ENCODE results near the gene BCL10.
"Not testable (repeated sequence)": the region's sequence is repeated elsewhere in the genome, so short reads cannot be mapped to it uniquely, and the experiment has no call there.

Gene BCL10

DNA sequence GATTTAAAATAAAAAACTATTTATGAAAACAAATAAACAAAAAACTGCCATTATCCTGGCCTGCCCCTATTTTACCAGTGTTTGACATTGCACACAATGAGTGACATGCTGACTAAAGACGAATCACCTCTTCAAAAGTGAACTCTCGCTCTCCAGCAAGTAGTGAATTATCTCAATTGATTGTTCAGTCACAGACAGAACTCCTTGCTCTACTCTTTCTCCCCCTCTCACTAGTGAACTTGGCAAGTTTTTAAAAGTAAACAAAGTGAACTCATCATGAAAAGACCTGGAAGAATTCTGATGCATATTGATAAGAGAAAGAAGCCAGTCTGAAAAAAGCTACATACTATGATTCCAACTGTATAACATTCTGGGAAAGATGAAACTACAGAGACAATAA, 12.3 kb downstream of the BCL10 start:
- no peak for DNase-seq

DNA sequence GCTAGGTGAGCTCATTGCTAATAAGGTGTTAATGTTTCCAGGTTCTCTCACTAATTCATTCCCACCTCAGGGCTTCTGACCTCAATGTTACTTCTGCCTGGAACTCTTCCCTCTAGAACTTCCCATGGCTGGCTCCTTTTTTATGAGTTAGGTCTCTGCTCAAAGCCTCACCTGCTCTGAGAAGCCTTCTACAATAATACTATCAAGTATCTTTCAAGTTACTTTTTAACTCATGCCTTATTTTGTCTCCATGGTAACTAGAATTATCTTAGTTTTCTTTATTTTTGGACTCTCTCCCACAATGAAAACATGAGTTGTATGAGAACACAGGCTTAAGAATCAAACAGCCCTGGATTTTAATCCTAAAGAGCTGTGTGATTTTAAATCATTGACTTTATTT, 13.4 kb downstream of the BCL10 start:
- DNase-seq = no peak

DNA sequence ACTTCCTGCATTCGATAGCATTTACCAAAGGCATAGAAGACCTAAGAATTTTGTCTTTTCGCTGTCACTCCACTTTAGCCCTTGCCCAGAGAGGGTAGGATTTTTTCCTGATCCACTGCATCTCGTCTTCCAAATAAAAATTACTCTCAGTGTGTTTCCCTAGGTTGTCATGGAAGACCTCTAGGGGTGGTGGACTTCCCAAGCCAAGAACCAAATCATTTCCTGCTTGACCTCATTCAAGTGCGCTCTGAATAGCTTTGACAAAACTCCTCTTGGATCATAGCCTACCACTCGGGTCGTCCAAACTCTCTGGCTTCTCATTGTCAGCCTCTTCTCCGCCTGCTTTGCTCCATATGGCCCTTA, 16.5 kb downstream of the BCL10 start:
- DNase-seq = no peak

DNA sequence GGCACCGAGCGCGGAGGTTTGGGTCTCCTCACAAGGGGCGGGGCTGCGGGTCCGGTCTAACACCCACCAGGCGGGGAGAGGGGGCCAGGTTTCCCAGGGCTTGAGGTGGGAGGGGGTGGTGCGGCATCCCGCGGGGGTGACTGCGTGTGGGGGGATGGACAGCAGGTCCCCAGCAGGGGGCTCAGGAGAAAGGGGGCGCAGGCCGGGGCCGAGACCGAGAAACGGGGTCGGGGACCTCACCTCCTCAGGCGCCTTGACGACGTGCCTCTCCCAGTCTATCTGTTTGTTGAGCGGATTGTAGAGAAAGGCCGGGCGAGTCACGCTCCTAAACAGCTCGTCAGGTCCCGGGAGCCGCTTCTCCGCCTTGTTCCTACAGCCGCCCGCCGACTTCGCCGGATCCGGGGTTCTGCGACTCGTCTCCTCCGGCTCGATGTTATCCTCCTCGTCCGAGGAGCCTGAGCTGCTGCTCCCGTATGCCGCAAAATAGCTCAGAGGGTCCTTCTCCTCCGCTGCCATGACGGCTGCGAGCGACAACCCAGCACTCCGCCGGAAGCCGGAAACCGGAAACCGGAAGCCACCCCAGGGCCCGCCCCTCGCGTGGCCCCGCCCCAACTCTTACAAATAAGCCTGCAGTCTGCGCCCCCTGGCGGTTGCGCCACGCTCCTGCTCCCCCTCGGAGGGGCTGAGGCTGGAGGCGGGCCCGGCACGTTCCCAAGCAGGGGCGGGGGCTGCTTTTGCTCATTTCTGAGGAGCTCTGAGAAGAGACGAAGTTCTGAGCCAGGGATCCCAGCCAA, 17.1 kb downstream of the BCL10 start, which contains the start of gene C1orf52:
C1orf52 (minus strand) TSS at position 545 of the 794 bp plus-strand sequence; CDS start at position 516, 29 bp downstream.
- DNase-seq = peak; percentile 96

DNA sequence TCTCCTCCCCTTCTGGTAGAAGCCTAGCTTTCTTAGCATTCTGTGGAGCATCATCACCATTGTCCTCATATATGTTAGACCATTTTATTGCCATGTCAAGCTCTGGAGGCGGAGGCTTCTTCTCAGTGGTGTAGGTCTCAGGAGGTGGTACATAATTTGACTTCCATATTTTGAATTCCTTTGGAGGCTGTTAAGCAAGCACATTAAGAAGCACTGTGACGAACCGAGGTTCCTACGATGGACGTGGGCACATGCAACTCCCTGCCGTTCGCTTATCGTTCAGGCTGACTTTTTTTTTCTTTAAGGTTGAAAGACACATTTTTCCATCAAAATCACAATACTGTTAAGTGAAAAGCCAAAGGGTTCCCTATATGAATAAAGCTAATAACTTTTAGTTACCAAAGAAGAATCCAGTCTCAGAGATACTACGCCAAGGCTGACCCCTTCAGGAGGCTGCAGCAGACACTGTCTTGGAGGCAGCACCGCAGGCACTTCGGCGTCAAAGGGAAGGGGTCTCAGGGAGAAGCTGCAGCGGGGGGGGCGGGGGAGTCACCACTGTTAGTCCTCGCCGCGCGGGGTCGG, 17.8 kb downstream of the BCL10 start:
- DNase-seq = no peak

DNA sequence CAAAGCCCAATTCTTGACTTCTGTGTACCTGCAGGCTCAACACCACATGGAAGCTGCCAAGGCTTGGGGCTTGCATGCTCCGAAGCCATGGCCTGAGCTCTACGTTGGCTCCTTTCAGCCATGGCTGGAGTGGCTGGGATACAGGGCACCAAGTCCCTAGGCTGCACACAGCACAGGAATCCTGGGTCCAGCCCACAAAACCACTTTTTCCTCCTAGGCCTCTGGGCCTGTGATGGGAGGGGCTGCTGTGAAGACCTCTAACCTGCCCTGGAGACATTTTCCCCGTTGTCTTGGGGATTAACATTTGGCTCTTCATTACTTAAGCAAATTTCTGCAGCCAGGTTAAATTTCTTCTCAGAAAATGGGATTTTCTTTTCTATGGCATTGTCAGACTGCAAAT, 27.4 kb downstream of the BCL10 start:
- DNase-seq = not testable (repeated sequence)

DNA sequence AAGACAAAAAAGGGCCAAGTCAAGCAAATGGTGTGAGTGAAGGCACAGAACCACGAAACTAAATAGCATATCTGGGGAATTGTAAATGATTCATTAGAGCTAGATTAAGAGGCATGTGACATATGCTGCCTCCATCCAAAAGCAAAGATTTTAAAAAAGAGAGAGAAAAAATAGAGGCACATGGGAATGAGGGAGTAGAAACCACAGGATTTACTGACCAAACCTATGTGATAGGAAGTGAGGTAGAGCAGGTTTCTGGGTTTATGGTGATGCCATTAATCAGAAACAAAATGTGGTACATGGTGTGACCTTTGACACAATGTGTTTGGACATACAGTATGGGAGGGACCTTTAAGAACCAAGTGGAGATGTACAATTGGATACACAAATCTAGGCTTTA, 30.5 kb downstream of the BCL10 start:
- no peak for DNase-seq

DNA sequence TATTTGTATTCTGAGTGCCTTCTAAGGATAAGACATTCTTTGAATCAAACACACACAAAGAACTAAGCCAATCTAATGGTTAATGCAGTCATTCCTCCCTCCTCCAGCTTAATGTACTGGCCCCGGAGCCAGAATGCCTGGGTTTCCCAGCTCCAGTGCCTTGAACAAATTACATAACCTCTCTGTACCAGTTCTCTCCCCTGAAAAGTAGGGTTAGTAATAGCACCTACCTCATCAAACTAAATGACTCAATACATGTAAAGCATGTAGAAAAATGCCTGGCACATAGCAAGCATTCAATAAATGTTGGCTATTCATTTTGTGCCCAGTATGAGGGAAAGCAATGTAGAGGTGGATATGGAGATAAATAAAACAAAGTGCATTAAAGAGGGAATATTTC, 31.0 kb downstream of the BCL10 start:
- no peak for DNase-seq

DNA sequence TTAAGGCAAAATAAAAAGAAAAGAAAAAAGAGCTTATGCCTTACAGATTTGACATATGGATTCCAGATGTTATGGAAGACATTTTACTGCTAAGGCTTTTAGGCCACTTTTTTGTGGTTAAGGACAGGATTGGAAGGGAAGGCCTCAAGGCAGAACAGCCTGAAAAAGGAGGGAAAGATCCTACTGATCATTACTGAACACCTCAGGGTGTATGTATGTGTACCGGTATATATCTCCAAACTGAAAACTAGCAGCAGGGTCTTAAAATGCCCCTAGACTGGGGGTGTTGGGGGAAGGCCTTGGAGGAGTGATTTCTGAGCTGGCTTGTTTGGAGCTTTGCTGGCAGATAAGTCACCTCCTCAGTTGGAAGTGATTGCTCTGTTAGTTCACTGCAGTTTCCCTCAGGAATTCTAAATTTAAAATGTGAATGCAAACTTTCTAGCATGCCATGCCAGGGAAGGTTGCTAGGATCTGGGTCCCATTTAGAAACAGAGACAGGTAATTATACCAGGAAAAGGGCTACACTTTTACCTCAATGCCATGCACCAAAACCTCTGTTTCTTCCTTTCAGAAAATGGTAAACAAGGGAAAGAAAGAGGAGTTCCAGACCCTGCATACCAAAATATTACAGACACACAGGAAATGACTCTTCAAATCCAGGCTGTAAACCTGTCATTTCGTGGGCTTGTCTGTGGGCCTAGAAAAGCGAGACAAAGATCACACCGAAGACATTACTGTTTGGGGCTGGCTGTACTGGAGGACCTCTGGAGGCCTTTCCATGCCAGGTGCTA, 32.0 kb downstream of the BCL10 start:
- no peak for DNase-seq

DNA sequence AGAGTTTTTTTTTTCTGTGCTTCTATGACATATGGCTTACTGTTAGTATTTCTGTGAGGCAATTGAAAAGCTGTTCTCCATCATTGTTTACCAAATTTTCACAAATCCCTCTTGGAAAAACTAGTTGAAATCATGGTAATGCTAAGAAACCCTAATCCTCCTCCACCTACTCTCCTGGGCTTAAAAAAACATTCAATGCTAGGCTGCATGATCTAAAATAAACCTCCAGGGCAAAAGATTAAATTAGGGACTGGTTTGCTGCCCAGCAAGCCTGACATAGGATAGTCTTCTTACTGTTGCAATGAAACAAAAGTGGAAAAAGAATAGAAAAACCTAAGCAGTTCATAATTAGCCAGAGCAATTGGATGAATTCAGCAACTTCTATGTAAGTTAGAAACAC, 33.1 kb downstream of the BCL10 start:
- no peak for DNase-seq

DNA sequence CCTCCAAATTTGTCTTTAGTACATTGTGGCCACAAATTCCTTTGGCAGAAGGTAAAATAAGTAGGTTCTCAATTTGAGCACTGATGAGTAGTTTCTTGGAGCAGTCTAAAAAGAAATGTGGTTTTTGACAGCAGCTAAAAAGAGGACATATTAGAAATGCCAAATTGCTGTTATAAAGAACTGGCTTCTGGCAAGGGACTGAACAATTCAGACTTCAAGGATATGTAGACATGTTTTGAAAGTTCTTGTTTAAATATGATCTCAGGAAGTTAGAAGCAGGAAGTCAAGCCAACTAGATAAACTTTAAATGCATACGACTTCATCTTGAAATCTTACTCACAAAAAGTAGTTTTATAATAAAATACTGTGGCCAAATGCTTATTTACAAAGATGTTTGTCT, 35.8 kb downstream of the BCL10 start:
- DNase-seq = no peak

DNA sequence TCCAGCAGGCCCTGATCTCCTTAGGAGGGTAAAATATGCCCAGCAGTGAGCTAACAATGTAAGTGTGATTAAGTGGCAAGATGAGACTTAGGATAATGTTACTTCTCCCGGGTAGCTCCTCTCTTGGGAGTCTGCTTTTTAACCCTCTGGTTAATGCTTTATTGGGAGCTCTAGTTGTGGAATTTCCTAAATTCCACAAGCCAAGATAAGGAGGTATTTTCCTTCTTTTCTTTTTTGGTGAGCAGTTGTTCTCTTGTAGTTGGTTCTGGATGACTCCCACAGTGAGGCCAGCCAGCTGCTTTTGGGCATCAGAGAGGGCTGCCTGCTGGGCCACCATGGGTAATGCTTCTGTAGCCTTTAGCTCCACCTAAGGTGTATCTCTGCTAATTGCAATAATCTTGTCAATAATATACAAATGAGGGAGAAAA, 36.2 kb downstream of the BCL10 start:
- DNase-seq = peak; percentile 37

DNA sequence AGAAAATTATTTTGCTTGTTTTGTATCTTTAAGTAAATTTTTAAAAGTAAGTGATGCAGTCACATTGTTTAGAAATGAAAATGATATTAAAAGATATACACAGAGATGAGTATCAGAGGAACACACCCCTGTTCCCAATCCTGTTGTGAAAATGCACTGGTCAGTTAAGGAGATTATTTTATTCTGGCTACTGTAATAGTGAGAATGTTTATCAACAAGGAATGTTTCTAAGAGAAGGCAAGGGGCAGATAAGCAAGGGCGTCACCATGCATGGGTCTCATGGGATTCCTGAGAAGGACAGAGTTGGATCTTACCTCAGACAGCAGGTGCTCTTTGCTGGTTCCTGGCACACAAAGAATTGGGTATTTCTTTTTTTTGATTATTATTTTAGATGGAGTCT, 38.8 kb downstream of the BCL10 start:
- DNase-seq = no peak

DNA sequence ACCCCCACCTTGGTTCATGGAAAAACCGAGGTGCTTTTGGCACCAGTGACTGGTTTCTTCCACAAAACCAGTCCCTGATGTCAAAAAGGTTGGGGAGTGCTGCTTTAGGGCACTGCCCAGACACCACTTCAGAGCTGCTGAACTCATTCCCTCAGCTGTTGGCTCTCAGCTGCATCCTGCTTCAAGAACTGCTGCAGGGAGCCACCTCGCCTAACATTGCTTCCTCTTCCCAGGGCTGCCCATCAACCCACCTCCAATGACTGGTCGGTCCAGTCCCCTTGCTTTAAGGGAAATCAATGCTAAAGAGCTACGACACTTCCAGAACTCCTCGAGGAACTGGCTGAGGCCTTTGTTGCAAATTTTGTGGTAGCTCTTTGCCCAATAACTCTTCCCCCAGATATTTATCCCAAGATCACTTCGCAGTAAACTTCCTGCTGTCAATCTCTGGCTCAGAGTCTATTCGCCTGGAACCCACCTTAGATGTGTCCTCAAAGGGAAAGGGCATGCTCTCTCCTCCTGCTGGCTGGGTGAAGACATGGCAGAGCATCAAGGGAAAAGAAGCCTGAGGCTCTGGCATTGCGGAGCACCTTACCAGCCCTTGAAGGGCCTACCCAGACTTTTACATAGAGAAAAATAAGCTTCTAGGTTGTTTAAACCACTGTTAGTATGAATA, 46.0 kb downstream of the BCL10 start:
- DNase-seq = no peak

DNA sequence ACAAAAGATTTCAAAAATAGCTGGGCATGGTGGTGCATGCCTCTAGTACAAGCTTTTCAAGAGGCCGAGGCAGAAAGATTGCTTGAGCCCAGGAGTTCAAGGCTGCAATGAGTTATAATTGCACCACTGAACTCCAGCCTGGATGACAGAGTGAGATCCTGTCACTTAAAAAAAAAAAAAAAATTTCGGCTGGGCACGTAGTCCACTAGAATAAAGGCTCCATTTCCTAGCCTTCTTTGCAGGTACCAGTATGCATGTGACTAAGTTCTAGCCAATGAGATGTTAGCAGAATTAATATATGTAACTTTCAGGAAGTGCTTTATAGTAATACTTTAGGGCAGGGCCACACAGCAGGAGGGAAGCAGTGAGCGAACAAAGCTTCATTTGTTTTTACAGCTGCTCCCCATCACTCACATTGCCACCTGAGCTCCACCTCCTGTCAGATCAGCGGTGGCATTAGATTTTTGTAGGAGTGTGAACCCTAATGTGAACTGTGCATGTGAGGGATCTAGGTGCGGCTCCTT, 46.8 kb downstream of the BCL10 start:
- DNase-seq = no peak

DNA sequence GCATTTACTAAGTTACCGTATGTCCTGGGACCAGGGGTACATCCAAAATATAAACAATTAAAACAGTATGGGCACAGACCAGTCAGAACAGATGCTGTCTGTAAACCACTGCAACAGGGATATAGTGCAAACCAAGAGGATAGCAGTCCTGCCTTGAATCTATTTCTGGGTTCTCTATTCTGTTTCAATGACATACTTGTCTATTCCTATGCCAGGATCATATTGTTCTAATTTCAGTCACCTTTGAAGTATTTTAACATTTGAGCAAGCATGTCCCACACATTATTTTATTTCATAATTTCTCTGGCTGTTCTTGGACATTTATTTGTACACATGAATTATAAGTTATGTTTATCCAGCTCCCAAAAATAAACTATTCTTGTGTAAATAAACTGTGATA, 47.5 kb downstream of the BCL10 start:
- DNase-seq = no peak

DNA sequence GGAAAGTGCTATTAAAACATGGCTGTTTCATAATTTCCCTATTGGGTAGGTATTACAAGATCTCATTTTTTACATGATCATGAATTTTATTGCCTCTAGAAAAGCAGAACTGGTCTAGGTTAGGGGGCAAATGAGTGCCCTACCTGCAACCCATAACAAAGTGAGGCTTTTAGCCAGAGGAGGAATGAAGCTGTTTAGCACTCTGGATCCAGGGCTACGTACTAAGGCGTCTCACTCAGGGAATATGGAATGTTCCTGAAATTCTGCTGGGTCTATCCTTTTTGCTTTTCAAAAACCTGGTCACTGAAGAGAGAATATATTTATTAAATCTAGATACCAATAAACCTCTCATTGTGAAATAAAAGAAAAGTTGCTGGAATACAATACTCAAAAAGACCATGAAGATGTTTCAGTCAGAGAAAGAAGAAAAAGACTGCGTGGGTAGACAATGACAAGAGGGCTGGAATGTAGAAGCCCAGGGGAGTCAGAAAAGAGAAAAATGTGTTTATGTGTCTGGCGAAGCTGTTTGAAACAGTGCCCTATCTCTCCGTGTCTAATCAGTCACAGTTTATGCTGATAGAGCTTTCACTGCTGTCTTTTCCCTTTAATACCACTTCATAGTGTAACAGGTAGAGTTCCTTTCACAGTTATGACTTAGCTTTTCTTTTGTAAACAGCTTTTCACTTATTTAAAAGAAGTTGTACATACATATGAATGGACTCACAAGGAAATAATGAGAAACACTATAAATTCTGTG, 50.6 kb downstream of the BCL10 start:
- no peak for DNase-seq

DNA sequence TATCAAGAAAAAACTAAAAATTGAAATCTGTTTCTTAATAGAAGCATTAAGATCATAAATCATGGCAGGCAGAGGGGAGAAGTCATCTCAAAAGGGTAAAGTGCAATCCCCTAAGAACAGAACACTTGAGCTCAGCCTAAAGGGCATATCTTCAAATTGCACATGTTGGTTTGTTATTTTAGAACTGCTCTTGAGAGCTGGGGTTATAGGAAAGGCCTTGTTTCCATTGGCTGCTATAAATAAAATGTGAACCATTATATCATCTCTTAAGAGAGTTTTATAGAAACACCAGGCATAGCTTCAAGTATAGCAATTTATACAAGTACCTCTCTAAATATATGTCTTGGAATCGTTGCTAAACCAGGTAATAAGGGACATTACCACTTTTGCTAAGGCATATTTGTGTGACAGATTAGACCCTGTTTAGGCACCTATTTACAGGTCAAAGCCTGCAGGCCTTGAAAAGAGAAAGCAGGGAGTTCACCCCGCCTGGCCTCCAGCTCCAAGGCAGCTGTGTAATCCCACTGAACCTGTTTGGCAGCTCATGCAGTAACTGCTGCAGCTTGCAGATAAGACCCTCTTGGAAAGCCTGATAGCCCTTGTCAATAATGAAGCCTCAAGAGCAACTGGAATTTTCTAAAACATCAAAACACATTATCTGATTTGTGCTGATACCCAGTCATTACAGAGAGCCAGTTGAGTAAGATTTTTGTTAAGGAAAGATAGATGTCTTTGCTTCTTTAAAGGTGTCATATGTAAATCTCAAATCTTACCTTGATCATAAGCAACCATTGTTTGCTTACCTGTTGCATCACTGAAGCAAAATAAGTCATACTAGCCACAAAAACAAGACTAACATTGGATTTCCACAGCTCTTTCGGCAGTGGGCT, 51.5 kb downstream of the BCL10 start:
- DNase-seq = no peak

DNA sequence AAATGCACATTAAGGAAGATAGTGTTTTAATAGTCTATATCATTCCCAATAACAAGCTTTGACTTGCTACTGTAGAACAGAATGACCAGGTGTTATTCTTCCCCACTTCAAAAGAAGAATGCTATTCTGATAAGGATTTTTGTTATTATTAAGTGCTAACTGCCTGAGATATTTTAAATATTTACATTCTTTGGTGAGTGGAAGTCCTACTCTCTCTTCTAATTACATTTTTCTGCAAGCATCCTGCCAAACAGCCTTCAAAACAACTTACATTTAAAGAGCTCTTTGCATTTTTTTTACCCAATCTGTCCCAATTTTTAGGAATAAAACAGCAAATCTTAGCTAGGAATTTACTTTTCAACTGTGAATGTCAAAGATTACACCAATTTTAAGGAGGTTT, 52.1 kb downstream of the BCL10 start:
- no peak for DNase-seq

DNA sequence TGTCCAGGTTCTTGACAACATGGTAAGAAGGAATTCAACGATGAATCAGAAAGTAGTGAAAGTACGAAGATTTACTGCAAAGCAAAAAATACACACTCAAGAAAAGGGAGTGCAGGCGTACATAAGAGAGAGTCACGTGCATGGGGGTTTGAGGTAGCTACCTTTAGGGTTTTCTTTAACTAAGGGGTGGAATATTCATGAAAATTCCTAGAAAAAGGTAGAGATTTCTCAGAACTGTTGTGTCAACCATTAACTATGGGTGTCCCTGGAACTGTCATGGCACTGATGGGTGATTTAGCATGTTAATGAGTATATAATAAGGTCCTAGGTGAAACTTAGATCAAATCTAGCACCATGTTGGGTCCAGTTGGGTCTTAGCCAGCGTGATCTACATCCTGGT, 53.1 kb downstream of the BCL10 start:
- no peak for DNase-seq

DNA sequence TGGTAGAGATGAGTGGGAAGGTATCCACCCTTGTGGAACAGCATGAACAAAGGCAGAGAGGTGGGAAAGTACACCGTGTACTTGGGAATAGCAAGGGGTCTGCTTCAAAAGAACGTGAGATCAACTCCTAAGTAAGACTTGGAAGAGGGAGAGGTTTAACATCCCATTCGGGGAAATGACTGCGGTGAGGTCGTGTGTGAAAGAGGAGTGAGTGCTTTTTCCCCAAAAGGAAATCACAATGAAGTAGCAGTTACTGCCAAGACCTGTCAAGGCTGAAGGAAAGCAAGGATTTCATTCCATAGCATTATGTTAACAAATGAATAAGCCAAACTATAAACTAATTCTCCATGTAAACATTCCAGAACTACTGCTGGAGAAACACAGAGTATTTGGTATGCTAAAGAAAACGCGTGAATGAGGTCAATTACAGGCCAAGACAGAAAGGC, 55.7 kb downstream of the BCL10 start:
- DNase-seq = no peak
